Kidney (tissue), 14 donors: Measurements from ENCODE around the gene FAM221B. TPM values are rescaled to one million over a fixed set of nuclear protein-coding genes. Genes with fewer than 3 reads are reported as not detected.

Source experiments
- DNase-seq, 5 donors: peaks; one replicate each; pipeline ENCODE4 v3.0.0-alpha.2; 2013 to 2020
- FAIRE-seq: peaks from 2 replicates; lab custom pipeline; 2012; peaks lifted over from hg19 to GRCh38; lab: Jason Lieb, UNC
- H3K27ac ChIP-seq, 2 donors: one replicate each; pipeline ENCODE4 v1.7.0; 2013; ENCODE audit warnings: low read depth in 2 of 2, low read length in 2 of 2, inconsistent platforms in 1 of 2
- H3K27me3 ChIP-seq: one replicate; pipeline ENCODE4 v1.7.1; 2013; ENCODE audit warnings: low read length, inconsistent platforms; ENCODE audit not compliant: control insufficient read depth, insufficient read depth
- H3K36me3 ChIP-seq, 3 donors: one replicate each; pipeline versions ENCODE4 v1.7.0 to v1.7.1; 2013; ENCODE audit warnings: low read length in 3 of 3, control low read depth in 1 of 3, inconsistent platforms in 1 of 3; ENCODE audit not compliant: insufficient read depth in 3 of 3, control insufficient read depth in 2 of 3
- H3K4me1 ChIP-seq, 3 donors: one replicate each; pipeline versions ENCODE4 v1.7.0 to v1.7.1; 2013; ENCODE audit warnings: low read length in 3 of 3, inconsistent platforms in 1 of 3, low read depth in 1 of 3; ENCODE audit not compliant: control insufficient read depth in 2 of 3, insufficient read depth in 2 of 3
- H3K4me3 ChIP-seq, 3 donors: one replicate each; pipeline versions ENCODE4 v1.7.0 to v1.8.1; 2013; ENCODE audit warnings: low read length in 3 of 3, control low read depth in 1 of 3, inconsistent platforms in 1 of 3
- H3K9ac ChIP-seq, 3 donors: one replicate each; pipeline versions ENCODE4 v1.7.0 to v1.7.1; 2013; ENCODE audit warnings: low read length in 3 of 3, control low read depth in 1 of 3, inconsistent platforms in 1 of 3
- H3K9me3 ChIP-seq, 3 donors: one replicate each; pipeline versions ENCODE4 v1.7.0 to v1.7.1; 2013; ENCODE audit warnings: low read length in 3 of 3, control low read depth in 1 of 3, inconsistent platforms in 1 of 3; ENCODE audit not compliant: control insufficient read depth in 2 of 3, insufficient read depth in 1 of 3
- CTCF ChIP-seq: IDR thresholded peaks from 3 replicates; pipeline ENCODE4 v1.5.1; 2012; ENCODE audit warnings: mild to moderate bottlenecking, moderate library complexity, borderline replicate concordance; ENCODE audit not compliant: insufficient read depth; ENCODE audit errors: extremely low read depth
- intact Hi-C: fragments of 100-400 bp; cut with DNase I; formaldehyde crosslinking; loops from one replicate; pipeline ENCODE4 v1.11.1; 2022
- polyA plus RNA-seq: library from polyadenylated mRNA; stranded (reverse); fragments of 350-450 nt; fragmentation: Illumina TruSeq; extraction: RNeasy Lipid Tissue Mini Kit (QIAGEN cat#74804); gene quantifications from one replicate; pipeline ENCODE4 v1.2.3, GENCODE V29; 2014; ENCODE audit warnings: low read depth, low replicate concordance; ENCODE audit not compliant: insufficient read depth
- total RNA-seq: library from RNA; stranded (reverse); fragmentation: NEBNext Ultra II Directional; extraction: Animal tissue kit (Norgen Biotek cat#: 25700); gene quantifications from one replicate; pipeline ENCODE4 v1.2.1, GENCODE V29; 2021
- donor health status: control.
- donor health status: control.
- donor health status: control.
- donor health status: control.
- donor health status: control.
- donor health status: DM: yes; HTN: yes; CAD: no.
- donor health status: Normal renal cell carcinoma (clear cell type).

FAM221B gene
- total and polyA plus RNA-seq, 2 donors from 2014 or later, result not detected

- H3K9ac ChIP-seq, result no peak overlapping the region
- intact Hi-C loops, result no loop called here
- DNase-seq, result no peak
- no peak for FAIRE-seq
- H3K4me3 ChIP-seq, result no peak overlapping the region
- no peak overlapping the region for H3K27ac ChIP-seq
- TF ChIP-seq CTCF, result no peak
- no peaks in the 10 kb centered on the region for H3K27me3 ChIP-seq
- peaks cover 2 to 5% (median 4%) of the 10 kb centered on the region in 3 donors for H3K36me3 ChIP-seq
- no peaks in the 10 kb centered on the region for H3K9me3 ChIP-seq
- peaks cover 3 to 9% (median 3%) of the 10 kb centered on the region in 3 donors for H3K4me1 ChIP-seq
Observed at GRCh38 chr9:35842795-35843194, 14.3 kb upstream of the FAM221B start.

DNA sequence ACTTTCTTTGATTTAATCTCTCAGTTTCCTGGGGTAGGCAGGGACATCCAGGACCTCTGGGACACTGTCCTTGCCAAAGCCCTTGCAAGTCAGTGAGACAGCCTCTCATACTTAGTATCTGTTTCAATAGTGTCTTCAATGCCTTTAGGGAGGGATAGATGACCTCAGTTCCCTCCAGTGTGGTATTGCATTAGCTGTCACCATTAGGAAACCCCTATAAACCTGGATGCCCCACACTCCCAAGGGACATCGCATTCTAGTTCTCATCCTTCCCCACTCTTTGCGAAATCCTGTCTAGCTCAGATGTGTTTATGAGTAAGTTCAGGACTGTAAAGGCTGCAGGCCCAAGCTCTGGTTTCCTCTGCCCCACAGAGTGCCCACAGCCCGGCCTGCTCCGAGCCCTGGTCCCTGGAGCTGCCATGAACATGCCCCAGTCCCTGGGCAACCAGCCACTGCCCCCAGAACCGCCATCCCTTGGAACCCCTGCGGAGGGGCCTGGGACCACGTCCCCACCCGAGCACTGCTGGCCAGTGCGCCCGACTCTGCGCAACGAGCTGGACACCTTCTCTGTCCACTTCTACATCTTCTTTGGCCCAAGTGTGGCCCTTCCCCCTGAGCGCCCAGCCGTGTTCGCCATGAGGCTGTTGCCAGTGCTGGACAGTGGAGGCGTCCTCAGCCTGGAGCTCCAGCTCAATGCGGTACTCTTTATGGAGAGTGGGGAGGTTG, 13.7 kb upstream of the FAM221B start:
- Histone ChIP-seq H3K9ac (no peak overlapping the region), H3K9me3 (no peaks in the 10 kb centered on the region), H3K36me3 (peaks cover 2 to 4% (median 4%) of the 10 kb centered on the region in 3 donors), H3K4me3 (no peak overlapping the region), H3K27me3 (no peaks in the 10 kb centered on the region), H3K27ac (no peak overlapping the region), H3K4me1 (peaks cover 3 to 9% (median 3%) of the 10 kb centered on the region in 3 donors)
- intact Hi-C loops, result no loop called here
- no peak for FAIRE-seq
- TF ChIP-seq CTCF, result no peak
- DNase-seq, result no peak

DNA sequence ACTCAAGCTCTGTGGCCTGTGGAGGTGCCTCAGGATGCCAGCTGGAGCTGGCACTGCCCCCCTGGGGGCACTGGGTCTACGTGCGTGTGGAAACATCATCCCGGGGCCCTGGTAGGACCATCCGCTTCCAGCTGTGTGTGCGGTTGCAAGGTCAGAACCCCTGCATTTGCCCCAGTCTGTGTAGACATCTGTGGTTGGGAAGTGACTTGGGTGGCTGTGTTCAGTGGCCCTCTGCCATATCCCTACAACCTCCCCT, 13.0 kb upstream of the FAM221B start:
- Histone ChIP-seq H3K27ac (no peak overlapping the region), H3K4me1 (peaks cover 3 to 7% (median 3%) of the 10 kb centered on the region in 3 donors), H3K9me3 (no peaks in the 10 kb centered on the region), H3K9ac (no peak overlapping the region), H3K36me3 (peaks cover 2 to 4% (median 2%) of the 10 kb centered on the region in 3 donors), H3K27me3 (no peaks in the 10 kb centered on the region), H3K4me3 (no peak overlapping the region)
- FAIRE-seq (no peak), DNase-seq (no peak)
- no peak for TF ChIP-seq CTCF
- intact Hi-C loops, result no loop called here
